ENCODE results near the gene RAP1GAP2. TPM values are rescaled to one million over a fixed set of nuclear protein-coding genes. Genes with fewer than 3 reads are reported as not detected.
A peak's percentile ranks its signal among the peaks of the same experiment; 100 is the strongest.

The RAP1GAP2 gene
- total RNA-seq, 2 experiments from 2014 or later = 0.31 to 0.50 TPM

- Mint-ChIP-seq H3K4me3 (peak overlapping the region; percentile 5), H3K27ac (no peak overlapping the region), H3K9me3 (no peaks in the 10 kb centered on the region), H3K27me3 (peaks cover 53% of the 10 kb centered on the region), H3K36me3 (ENCODE audit: low read depth) (no peaks in the 10 kb centered on the region), H3K4me1 (ENCODE audit: low read depth) (peaks cover 67% of the 10 kb centered on the region)
- POLR2A ChIA-PET = interaction anchor here (1.5 to 1.6 kb wide), 3 partner anchors 8 to 19 kb away, joined by 4 to 7 read pairs (median 5); no protein-coding TSS in a partner anchor
- intact Hi-C loops (cut with micrococcal nuclease) = no loop called here
- no peak for DNase-seq
- no peak for ATAC-seq
- CTCF ChIA-PET = interaction anchor here (0.9 to 3.3 kb wide), 3 partner anchors 9 to 19 kb away, joined by 3 to 14 read pairs (median 4); no protein-coding TSS in a partner anchor
- TF ChIP-seq CTCF (IDR thresholded peaks at IDR 0.05) = no peak
Observed at GRCh38 chr17:2795441-2796163, 636 bp upstream of the RAP1GAP2 start.

GRCh38 chr17:2797226-2797625 lies 988 bp downstream of the RAP1GAP2 start:
- DNase-seq (no peak), ATAC-seq (no peak)
- TF ChIP-seq CTCF (IDR thresholded peaks at IDR 0.05) = no peak
- Mint-ChIP-seq H3K27me3 (peaks cover 46% of the 10 kb centered on the region), H3K4me1 (ENCODE audit: low read depth) (peaks cover 57% of the 10 kb centered on the region), H3K9me3 (no peaks in the 10 kb centered on the region), H3K4me3 (no peak overlapping the region), H3K27ac (no peak overlapping the region), H3K36me3 (ENCODE audit: low read depth) (no peaks in the 10 kb centered on the region)
- ChIA-PET CTCF (interaction anchor here (1.3 to 3.3 kb wide), 4 partner anchors 11 to 51 kb away, joined by 3 to 14 read pairs (median 3); no protein-coding TSS in a partner anchor), POLR2A (interaction anchor here (1.6 kb wide), 1 partner anchor 17 kb away, joined by 7 read pairs; no protein-coding TSS in a partner anchor)
- intact Hi-C loops (cut with micrococcal nuclease) = no loop called here

GRCh38 chr17:2797637-2798036 lies 1.4 kb downstream of the RAP1GAP2 start:
- H3K4me3 Mint-ChIP-seq = no peak overlapping the region
- intact Hi-C loops (cut with micrococcal nuclease) = no loop called here
- no peak overlapping the region for H3K27ac Mint-ChIP-seq
- H3K36me3 Mint-ChIP-seq (ENCODE audit: low read depth) = no peaks in the 10 kb centered on the region
- no peak for ATAC-seq
- peaks cover 53% of the 10 kb centered on the region for H3K4me1 Mint-ChIP-seq (ENCODE audit: low read depth)
- CTCF ChIA-PET = interaction anchor here (1.5 to 3.3 kb wide), 2 partner anchors 12 to 51 kb away, joined by 3 to 14 read pairs; no protein-coding TSS in a partner anchor
- no peak for TF ChIP-seq CTCF (IDR thresholded peaks at IDR 0.05)
- POLR2A ChIA-PET = interaction anchor here (0.6 kb wide), 1 partner anchor 52 kb away, joined by 3 read pairs; no protein-coding TSS in a partner anchor
- H3K9me3 Mint-ChIP-seq = no peaks in the 10 kb centered on the region
- peaks cover 45% of the 10 kb centered on the region for H3K27me3 Mint-ChIP-seq
- no peak for DNase-seq

GRCh38 chr17:2798188-2798587 lies 1.9 kb downstream of the RAP1GAP2 start:
- Mint-ChIP-seq H3K4me3 (no peak overlapping the region), H3K36me3 (ENCODE audit: low read depth) (no peaks in the 10 kb centered on the region), H3K27me3 (peaks cover 42% of the 10 kb centered on the region), H3K4me1 (ENCODE audit: low read depth) (peaks cover 49% of the 10 kb centered on the region), H3K27ac (no peak overlapping the region), H3K9me3 (no peaks in the 10 kb centered on the region)
- no peak for TF ChIP-seq CTCF (IDR thresholded peaks at IDR 0.05)
- intact Hi-C loops (cut with micrococcal nuclease) = no loop called here
- DNase-seq = no peak
- no peak for ATAC-seq
- ChIA-PET POLR2A (interaction anchor here (0.6 kb wide), 1 partner anchor 52 kb away, joined by 3 read pairs; no protein-coding TSS in a partner anchor), CTCF (no interaction called here)

- TF ChIP-seq CTCF (IDR thresholded peaks at IDR 0.05) = no peak
- DNase-seq (no peak), ATAC-seq (no peak)
- Mint-ChIP-seq H3K27ac (no peak overlapping the region), H3K4me3 (no peak overlapping the region), H3K9me3 (no peaks in the 10 kb centered on the region), H3K36me3 (ENCODE audit: low read depth) (no peaks in the 10 kb centered on the region), H3K4me1 (ENCODE audit: low read depth) (peaks cover 45% of the 10 kb centered on the region), H3K27me3 (peaks cover 41% of the 10 kb centered on the region)
- intact Hi-C loops (cut with micrococcal nuclease) = no loop called here
- ChIA-PET CTCF (no interaction called here), POLR2A (no interaction called here)
Observed at GRCh38 chr17:2798678-2799077, 2.4 kb downstream of the RAP1GAP2 start.

Measured in activated CD8-positive, alpha-beta T cell treated with anti-CD3 and anti-CD28 coated beads for 36 hours (primary cell).